HL-60/S4 treated with phorbol 12-myristate 13-acetate at 8.2 ng/mL for 4 days and 3 days (cell line): ENCODE results near the gene ZNF300.
"Not testable (repeated sequence)": the region's sequence is repeated elsewhere in the genome, so short reads cannot be mapped to it uniquely, and the experiment has no call there.

Experiments
- in situ Hi-C: fragments of 300-500 bp; cut with MboI; formaldehyde crosslinking; loops from 2 replicates; pipeline ENCODE4 v1.15.0; 2022; ENCODE audit warnings: low sequenced_read_pairs

The ZNF300 gene

GRCh38 chr5:150904479-150905311 lies at the start of gene ZNF300:
Gene ZNF300 (minus strand): TSS chr5:150904980. CDS start chr5:150903155, 1,825 bp downstream.
- in situ Hi-C loops = no loop called here

DNA sequence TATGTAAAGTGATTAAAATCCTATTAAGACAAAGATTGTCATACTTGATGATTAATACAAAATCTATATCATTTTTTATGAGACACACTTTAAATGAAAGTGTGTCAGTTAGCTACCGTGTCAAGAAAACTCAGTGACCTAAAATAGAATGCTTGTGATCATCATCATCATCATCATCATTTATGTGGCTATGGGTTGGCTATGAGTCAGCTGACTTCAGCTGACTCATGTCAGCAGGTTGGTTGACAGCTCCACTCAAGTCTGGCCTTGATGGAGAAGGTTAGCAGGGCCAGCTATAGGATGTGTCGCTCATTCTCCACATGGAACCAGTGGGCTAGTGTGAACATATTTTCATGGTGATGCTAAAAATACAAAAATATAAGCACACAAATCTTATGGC lies 43.8 kb upstream of the ZNF300 start:
- in situ Hi-C loops = no loop called here

DNA sequence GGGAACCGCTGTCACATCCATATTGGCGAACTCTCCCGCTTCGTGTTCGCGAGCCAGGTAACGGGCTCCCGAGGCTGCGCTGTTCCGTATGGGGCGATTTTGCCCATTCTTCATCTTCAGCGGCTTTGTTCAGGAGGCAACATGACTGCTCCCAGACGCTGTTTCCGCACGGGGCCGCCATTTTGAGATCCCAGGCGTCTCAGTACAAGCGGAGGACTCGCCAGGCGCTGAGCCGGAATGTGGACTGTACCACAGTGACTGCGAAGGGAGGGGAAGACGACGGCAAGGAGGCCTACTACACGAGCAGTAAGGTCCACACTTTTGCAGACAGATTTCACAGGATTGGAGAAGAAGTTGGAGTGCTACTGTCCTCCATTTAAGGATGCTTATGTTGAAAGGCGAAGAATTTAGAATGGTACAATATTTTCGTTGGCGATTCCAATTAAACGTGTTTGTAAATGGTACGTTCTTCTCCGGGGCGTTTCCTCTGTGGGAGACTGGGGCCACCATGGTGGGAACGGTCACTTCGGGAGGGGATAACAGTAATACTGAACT lies 41.6 kb upstream of the ZNF300 start:
- in situ Hi-C loops = no loop called here

DNA sequence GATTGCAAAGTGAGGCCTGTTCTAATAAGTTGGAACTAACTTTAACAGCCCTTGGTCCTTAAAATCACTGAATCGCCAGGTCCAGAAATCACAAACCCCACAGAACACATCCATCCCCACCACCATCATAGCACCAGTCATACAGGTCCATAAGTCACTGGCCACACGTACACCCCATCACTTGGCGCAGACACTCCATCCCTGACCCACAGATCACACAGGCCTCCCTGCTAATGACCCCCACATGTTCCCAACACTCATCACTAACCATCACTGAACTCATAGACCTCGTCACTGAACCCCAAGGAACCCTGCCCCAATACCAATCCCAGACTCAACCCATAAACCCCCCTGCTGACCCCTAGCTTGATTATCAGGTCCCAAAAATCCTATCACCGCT lies 41.2 kb upstream of the ZNF300 start:
- in situ Hi-C loops = no loop called here

- in situ Hi-C loops = no loop called here
Measured at GRCh38 chr5:150945486-150945885, 40.7 kb upstream of the ZNF300 start.

GRCh38 chr5:150931368-150931965 lies 26.7 kb upstream of the ZNF300 start:
- in situ Hi-C loops = no loop called here

GRCh38 chr5:150918613-150919012 lies 13.8 kb upstream of the ZNF300 start:
- in situ Hi-C loops = no loop called here

DNA sequence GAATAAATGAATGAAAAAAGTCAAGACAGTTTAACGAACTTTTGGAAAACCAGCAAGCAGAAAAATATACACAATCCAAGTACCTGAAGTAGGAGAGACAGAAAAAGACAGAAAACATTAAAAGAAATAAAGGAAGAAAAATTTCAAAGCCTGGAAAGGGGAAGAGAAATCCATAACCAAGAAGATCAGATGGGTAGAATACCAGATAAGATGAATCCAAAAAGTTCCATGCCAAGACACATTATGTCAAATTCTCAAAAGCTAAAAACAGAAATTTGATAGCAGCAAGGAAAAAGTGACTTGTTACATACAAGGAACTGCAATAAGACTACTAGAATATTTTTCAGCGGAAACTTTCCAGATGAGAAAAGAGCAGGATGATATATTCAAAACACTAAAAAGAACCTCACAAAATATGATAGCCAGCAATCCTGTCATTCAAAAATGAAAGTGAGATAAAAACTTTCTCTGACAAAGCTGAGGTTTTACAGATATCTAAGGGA lies 7.6 kb upstream of the ZNF300 start:
- in situ Hi-C loops = no loop called here

GRCh38 chr5:150905312-150905683 lies 518 bp upstream of the ZNF300 start:
- in situ Hi-C loops = no loop called here

DNA sequence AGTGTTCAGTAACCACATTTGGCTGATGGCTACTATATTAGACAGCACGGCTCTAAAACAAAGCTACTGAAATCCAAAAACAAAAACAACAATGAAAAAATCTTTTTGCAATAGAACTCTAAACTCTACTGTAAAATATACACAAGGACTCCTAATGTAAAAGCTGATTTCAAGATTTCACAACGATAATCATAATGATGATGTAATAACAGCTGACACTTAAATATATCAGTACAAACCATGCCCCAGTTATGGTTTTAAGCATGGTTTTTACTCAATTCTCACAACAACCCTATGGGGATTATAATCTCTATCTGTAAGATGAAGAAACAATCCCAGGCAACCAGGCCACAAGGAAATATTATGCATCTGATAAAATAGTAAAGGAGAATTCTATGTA lies 3.3 kb downstream of the ZNF300 start:
- in situ Hi-C loops = no loop called here

- in situ Hi-C loops = loop anchor here (25.0 kb wide), 1 partner anchor 92 kb away; no protein-coding TSS in a partner anchor
Measured at GRCh38 chr5:150895431-150896428, 9.1 kb downstream of the ZNF300 start.

GRCh38 chr5:150879358-150879757 lies 25.4 kb downstream of the ZNF300 start:
- in situ Hi-C loops = loop anchor here (25.0 kb wide), 1 partner anchor 108 kb away; no protein-coding TSS in a partner anchor

DNA sequence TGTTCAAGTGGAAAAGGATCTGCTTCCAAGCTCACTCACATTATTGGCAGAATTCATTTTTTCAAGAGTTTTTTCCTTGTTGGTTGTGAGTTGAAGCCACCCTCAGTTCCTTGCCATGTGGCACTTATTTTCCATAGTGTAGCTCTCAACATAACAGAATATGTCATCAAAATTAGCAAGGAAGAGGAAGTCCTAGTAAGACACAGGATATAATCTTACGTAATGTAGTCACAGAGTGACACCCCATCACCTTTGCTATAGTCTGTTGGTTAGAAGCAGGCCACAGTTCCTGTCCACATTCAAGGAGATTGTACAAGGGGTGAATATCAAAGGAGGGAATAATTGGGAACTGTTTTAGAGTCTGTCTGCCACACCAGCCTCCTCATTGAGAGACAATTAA lies 42.7 kb downstream of the ZNF300 start:
- in situ Hi-C loops = no loop called here

GRCh38 chr5:150860246-150860821 lies 44.4 kb downstream of the ZNF300 start:
- in situ Hi-C loops = no loop called here

GRCh38 chr5:150856700-150857099 lies 48.1 kb downstream of the ZNF300 start:
- in situ Hi-C loops = not testable (repeated sequence)

DNA sequence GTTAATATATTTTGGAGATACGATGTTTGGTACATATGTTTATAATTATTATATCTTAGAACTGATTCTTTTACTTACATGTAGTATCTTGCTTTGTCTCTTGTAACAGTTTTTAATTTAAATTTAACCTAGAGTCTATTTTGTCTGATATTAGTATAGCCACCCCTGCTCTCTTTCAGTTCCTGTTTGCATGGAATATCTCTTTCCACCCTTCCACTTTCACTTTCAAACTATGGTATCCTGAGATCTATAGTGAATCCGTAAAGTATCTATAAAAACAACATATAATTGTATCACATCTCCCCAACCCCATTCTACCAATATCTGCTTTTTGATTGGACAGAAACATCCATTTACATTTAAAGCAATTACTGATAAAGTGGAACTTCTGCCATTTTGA lies 51.2 kb downstream of the ZNF300 start:
- in situ Hi-C loops = no loop called here

DNA sequence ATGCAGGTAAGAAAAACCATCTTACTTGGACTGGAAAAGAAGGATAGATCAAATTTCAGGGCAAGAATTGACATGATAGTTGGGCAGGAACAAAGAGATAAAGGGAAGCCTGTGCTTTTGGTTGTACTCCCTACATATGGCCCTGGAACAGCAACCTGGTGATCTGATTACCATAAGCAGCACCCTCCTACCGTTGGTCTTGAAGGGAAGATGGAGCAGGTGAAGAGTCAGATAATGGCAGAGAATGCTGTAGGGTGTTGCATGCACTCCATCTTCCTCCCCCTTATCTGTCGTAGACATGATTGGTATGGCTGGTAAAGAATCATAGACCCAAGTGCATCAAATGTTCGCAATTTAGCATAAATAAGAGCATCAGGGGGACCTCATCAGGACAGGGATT lies 53.7 kb downstream of the ZNF300 start:
- in situ Hi-C loops = no loop called here

GRCh38 chr5:150848271-150848670 lies 56.5 kb downstream of the ZNF300 start:
- in situ Hi-C loops = loop anchor here (10.0 kb wide), 1 partner anchor 283 kb away; no protein-coding TSS in a partner anchor

DNA sequence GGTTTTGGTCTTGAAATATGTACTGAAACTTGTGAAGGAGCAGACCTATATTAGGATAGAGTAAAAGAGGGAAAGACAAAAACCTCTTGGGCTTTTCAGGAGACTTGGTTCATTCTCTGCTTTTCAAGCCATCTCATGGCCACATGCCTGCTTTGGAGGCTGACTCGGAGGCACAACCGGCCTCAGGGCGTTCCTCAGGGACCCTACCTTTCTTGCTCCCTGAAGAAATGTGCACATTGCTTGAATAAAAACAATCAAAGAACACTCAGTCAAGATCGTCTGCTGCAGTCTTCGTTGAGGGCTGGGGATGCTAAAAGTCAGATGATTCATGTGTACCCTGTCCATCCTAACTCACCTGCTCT lies 57.5 kb downstream of the ZNF300 start:
- in situ Hi-C loops = loop anchor here (10.0 kb wide), 1 partner anchor 283 kb away; no protein-coding TSS in a partner anchor

GRCh38 chr5:150846654-150847333 lies 58.0 kb downstream of the ZNF300 start:
- in situ Hi-C loops = loop anchor here (10.0 kb wide), 1 partner anchor 282 kb away; no protein-coding TSS in a partner anchor
